ENCODE data around the gene KCNQ1.

Gene KCNQ1

GRCh38 chr11:2522631-2523255 is 77.9 kb downstream of the KCNQ1 start:
- no peaks in the 10 kb centered on the region for H3K79me2 ChIP-seq (ENCODE audit: insufficient read depth, low read length)
- no peaks in the 10 kb centered on the region for H3K36me3 ChIP-seq (ENCODE audit: insufficient read depth, low read length)
- no peak overlapping the region for H3K27ac ChIP-seq (ENCODE audit: low read length)
- no peak overlapping the region for H2AFZ ChIP-seq (ENCODE audit: low read depth, low read length)
- ATAC-seq (ENCODE audit: insufficient read depth, low read depth), result no peak
- H3K4me1 ChIP-seq (ENCODE audit: insufficient read depth, low read length), result no peaks in the 10 kb centered on the region
- no peak overlapping the region for H3K9ac ChIP-seq (ENCODE audit: low read depth, low read length)
- H3K4me3 ChIP-seq (ENCODE audit: low read depth in 1 of 2, low read length in 2 of 2), result no peak overlapping the region
- DNase-seq, result peak; percentile 3
- no peaks in the 10 kb centered on the region for H3K27me3 ChIP-seq (ENCODE audit: insufficient read depth, low read length, poor library complexity)
- H3K4me2 ChIP-seq (ENCODE audit: insufficient read depth, low read length), result no peak overlapping the region
- no peaks in the 10 kb centered on the region for H4K20me1 ChIP-seq (ENCODE audit: insufficient read depth, low read length)
- H3K9me3 ChIP-seq (ENCODE audit: insufficient read depth, low read length, severe bottlenecking), result no peaks in the 10 kb centered on the region
- no peak for TF ChIP-seq CTCF (IDR thresholded peaks at IDR 0.05; ENCODE audit: borderline replicate concordance, extremely low read depth, low read length, poor library complexity, severe bottlenecking)
- no peak for TF ChIP-seq EZH2 (IDR thresholded peaks at IDR 0.05; ENCODE audit: borderline replicate concordance, low read depth, low read length, severe bottlenecking)

GRCh38 chr11:2523821-2524391 is 79.1 kb downstream of the KCNQ1 start:
- peak; percentile 2 for DNase-seq
- Histone ChIP-seq H3K4me1 (ENCODE audit: insufficient read depth, low read length) (no peaks in the 10 kb centered on the region), H3K9ac (ENCODE audit: low read depth, low read length) (no peak overlapping the region)

GRCh38 chr11:2524446-2525165 is 79.8 kb downstream of the KCNQ1 start:
- no peak for ATAC-seq (ENCODE audit: insufficient read depth, low read depth)

More at GRCh38 chr11:2523821-2524391, 79.1 kb downstream of the KCNQ1 start:
- H3K79me2 ChIP-seq (ENCODE audit: insufficient read depth, low read length), result no peaks in the 10 kb centered on the region
- no peak overlapping the region for H3K27ac ChIP-seq (ENCODE audit: low read length)
- no peaks in the 10 kb centered on the region for H4K20me1 ChIP-seq (ENCODE audit: insufficient read depth, low read length)
- H3K4me3 ChIP-seq (ENCODE audit: low read depth in 1 of 2, low read length in 2 of 2), result no peak overlapping the region
- no peaks in the 10 kb centered on the region for H3K36me3 ChIP-seq (ENCODE audit: insufficient read depth, low read length)
- no peak for ATAC-seq (ENCODE audit: insufficient read depth, low read depth)
- H3K9me3 ChIP-seq (ENCODE audit: insufficient read depth, low read length, severe bottlenecking), result no peaks in the 10 kb centered on the region
- TF ChIP-seq EZH2 (IDR thresholded peaks at IDR 0.05; ENCODE audit: borderline replicate concordance, low read depth, low read length, severe bottlenecking) (no peak), CTCF (IDR thresholded peaks at IDR 0.05; ENCODE audit: borderline replicate concordance, extremely low read depth, low read length, poor library complexity, severe bottlenecking) (no peak)
- no peaks in the 10 kb centered on the region for H3K27me3 ChIP-seq (ENCODE audit: insufficient read depth, low read length, poor library complexity)
- no peak overlapping the region for H3K4me2 ChIP-seq (ENCODE audit: insufficient read depth, low read length)
- H2AFZ ChIP-seq (ENCODE audit: low read depth, low read length), result no peak overlapping the region

More at GRCh38 chr11:2524446-2525165, 79.8 kb downstream of the KCNQ1 start:
- no peaks in the 10 kb centered on the region for H3K79me2 ChIP-seq (ENCODE audit: insufficient read depth, low read length)
- H4K20me1 ChIP-seq (ENCODE audit: insufficient read depth, low read length), result no peaks in the 10 kb centered on the region
- no peak overlapping the region for H3K27ac ChIP-seq (ENCODE audit: low read length)
- no peaks in the 10 kb centered on the region for H3K9me3 ChIP-seq (ENCODE audit: insufficient read depth, low read length, severe bottlenecking)
- H3K4me3 ChIP-seq (ENCODE audit: low read depth in 1 of 2, low read length in 2 of 2), result no peak overlapping the region
- no peak overlapping the region for H3K4me2 ChIP-seq (ENCODE audit: insufficient read depth, low read length)
- TF ChIP-seq CTCF (IDR thresholded peaks at IDR 0.05; ENCODE audit: borderline replicate concordance, extremely low read depth, low read length, poor library complexity, severe bottlenecking), result no peak
- TF ChIP-seq EZH2 (IDR thresholded peaks at IDR 0.05; ENCODE audit: borderline replicate concordance, low read depth, low read length, severe bottlenecking), result no peak
- H2AFZ ChIP-seq (ENCODE audit: low read depth, low read length), result no peak overlapping the region
- DNase-seq, result no peak
- no peaks in the 10 kb centered on the region for H3K36me3 ChIP-seq (ENCODE audit: insufficient read depth, low read length)
- H3K27me3 ChIP-seq (ENCODE audit: insufficient read depth, low read length, poor library complexity), result no peaks in the 10 kb centered on the region
- H3K4me1 ChIP-seq (ENCODE audit: insufficient read depth, low read length), result no peaks in the 10 kb centered on the region
- H3K9ac ChIP-seq (ENCODE audit: low read depth, low read length), result no peak overlapping the region
